ENCODE data around the gene ENDOV.

ENDOV gene

DNA sequence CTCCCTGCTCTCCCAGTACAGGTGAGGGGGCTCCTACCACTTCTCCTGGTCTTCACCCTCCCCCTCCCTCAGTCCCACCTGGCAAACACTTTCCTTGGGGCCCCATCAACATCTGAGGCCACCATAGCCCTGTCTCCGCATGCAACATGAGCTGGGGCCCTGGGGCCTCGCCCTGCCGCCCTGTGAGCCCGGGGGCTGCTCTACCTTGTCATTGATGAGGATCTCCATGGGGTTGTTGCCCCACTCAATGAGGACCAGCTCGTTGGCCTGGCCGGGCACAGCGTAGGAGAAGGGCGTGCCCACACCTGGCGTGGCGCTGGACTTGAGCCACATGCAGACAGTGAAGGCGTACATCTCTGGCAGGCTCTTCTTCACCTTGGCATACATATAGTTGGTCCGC, 58.0 kb downstream of the ENDOV start:
- TF ChIP-seq EGR1 (IDR thresholded peaks at IDR 0.05), result no peak
- TF ChIP-seq YY1 (IDR thresholded peaks at IDR 0.05; ENCODE audit: low read depth), result no peak
- TF ChIP-seq, protein P1, sequence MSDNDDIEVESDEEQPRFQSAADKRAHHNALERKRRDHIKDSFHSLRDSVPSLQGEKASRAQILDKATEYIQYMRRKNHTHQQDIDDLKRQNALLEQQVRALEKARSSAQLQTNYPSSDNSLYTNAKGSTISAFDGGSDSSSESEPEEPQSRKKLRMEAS (IDR thresholded peaks at IDR 0.05), result no peak
- TF ChIP-seq, protein P2, sequence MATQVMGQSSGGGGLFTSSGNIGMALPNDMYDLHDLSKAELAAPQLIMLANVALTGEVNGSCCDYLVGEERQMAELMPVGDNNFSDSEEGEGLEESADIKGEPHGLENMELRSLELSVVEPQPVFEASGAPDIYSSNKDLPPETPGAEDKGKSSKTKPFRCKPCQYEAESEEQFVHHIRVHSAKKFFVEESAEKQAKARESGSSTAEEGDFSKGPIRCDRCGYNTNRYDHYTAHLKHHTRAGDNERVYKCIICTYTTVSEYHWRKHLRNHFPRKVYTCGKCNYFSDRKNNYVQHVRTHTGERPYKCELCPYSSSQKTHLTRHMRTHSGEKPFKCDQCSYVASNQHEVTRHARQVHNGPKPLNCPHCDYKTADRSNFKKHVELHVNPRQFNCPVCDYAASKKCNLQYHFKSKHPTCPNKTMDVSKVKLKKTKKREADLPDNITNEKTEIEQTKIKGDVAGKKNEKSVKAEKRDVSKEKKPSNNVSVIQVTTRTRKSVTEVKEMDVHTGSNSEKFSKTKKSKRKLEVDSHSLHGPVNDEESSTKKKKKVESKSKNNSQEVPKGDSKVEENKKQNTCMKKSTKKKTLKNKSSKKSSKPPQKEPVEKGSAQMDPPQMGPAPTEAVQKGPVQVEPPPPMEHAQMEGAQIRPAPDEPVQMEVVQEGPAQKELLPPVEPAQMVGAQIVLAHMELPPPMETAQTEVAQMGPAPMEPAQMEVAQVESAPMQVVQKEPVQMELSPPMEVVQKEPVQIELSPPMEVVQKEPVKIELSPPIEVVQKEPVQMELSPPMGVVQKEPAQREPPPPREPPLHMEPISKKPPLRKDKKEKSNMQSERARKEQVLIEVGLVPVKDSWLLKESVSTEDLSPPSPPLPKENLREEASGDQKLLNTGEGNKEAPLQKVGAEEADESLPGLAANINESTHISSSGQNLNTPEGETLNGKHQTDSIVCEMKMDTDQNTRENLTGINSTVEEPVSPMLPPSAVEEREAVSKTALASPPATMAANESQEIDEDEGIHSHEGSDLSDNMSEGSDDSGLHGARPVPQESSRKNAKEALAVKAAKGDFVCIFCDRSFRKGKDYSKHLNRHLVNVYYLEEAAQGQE (IDR thresholded peaks at IDR 0.05; ENCODE audit: low read depth), result no peak
- no peak for TF ChIP-seq TAF1 (IDR thresholded peaks at IDR 0.05; ENCODE audit: low read depth)
- TF ChIP-seq NFIC (IDR thresholded peaks at IDR 0.05), result no peak
- no peak for TF ChIP-seq EP300 (IDR thresholded peaks at IDR 0.05; ENCODE audit: borderline replicate concordance)
- no peak for TF ChIP-seq FOXM1 (IDR thresholded peaks at IDR 0.05; ENCODE audit: borderline replicate concordance, low read depth)
- no peak for TF ChIP-seq CREB1 (IDR thresholded peaks at IDR 0.05; ENCODE audit: low read depth)
- no peak for TF ChIP-seq RAD21 (IDR thresholded peaks at IDR 0.05; ENCODE audit: low read depth)
- no peak for TF ChIP-seq TCF12 (IDR thresholded peaks at IDR 0.05; ENCODE audit: low read depth)
- TF ChIP-seq ZBTB7A (IDR thresholded peaks at IDR 0.05; ENCODE audit: low read depth), result no peak
- TF ChIP-seq TEAD4 (IDR thresholded peaks at IDR 0.05), result no peak
- TF ChIP-seq, protein P3, sequence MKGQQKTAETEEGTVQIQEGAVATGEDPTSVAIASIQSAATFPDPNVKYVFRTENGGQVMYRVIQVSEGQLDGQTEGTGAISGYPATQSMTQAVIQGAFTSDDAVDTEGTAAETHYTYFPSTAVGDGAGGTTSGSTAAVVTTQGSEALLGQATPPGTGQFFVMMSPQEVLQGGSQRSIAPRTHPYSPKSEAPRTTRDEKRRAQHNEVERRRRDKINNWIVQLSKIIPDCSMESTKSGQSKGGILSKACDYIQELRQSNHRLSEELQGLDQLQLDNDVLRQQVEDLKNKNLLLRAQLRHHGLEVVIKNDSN (IDR thresholded peaks at IDR 0.05), result no peak
- no peak for TF ChIP-seq CEBPB (IDR thresholded peaks at IDR 0.05)

DNA sequence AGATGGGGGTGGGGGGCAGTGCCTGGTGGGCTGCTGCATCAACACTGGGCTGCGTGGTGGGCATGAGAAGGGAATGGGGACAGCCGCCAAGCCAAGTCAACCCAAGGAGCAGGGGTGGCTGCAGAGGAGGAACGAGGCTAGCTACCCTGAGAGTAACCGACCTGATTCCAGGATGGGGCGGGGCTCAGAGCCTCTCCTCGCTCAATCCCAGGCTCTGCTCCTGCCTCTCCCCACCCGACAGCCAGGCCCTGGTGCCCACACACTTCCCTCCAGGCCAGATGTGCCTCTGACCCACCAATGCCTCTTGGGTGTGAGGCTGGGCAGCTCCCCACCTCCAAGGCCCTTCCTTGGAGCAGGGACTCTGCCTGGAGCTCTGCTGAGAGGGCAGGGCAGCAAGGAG, 58.7 kb downstream of the ENDOV start:
- no peak for TF ChIP-seq CREB1 (IDR thresholded peaks at IDR 0.05; ENCODE audit: low read depth)
- no peak for TF ChIP-seq NFIC (IDR thresholded peaks at IDR 0.05)
- TF ChIP-seq YY1 (IDR thresholded peaks at IDR 0.05; ENCODE audit: low read depth), result no peak
- TF ChIP-seq, protein P2 (IDR thresholded peaks at IDR 0.05; ENCODE audit: low read depth), result no peak
- TF ChIP-seq, protein P1 (IDR thresholded peaks at IDR 0.05), result no peak
- no peak for TF ChIP-seq FOXM1 (IDR thresholded peaks at IDR 0.05; ENCODE audit: borderline replicate concordance, low read depth)
- TF ChIP-seq CEBPB (IDR thresholded peaks at IDR 0.05), result no peak
- no peak for TF ChIP-seq RAD21 (IDR thresholded peaks at IDR 0.05; ENCODE audit: low read depth)
- TF ChIP-seq TCF12 (IDR thresholded peaks at IDR 0.05; ENCODE audit: low read depth), result no peak
- TF ChIP-seq ZBTB7A (IDR thresholded peaks at IDR 0.05; ENCODE audit: low read depth), result no peak

DNA sequence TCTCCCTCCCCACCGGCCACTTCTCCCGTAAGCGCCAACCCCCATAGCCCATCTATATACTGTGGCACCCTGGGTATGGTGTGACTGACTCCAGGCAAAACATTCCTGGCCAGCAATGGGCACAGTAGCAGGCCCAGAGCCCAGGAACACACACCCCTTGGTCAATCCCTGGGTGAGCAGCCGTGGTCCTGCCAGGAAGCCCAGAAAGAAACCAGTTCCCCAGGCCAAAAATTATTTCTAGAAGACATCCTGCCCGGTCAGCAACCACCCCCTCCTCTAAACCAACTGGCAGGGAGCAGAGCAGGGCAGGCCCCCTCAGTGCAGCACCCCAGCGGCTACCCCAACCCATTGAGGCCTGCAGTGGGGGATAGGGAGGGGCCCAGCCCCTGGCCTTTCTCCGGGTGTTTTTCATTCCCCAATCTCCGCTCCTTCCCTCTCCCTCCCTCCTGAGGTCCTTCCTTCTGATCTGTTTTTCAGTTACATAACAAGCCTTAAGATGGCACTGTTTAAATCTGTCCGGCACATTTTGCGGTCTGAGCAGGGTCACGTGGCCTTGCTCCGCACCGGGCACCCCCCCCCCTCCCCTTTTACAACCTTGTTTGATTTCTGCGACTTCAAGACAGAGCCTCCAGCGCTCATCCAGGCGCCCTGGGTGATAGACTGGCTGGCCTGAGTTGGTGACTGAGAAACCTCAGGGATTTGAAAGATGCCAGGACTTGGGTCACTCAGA, 59.4 kb downstream of the ENDOV start:
- TF ChIP-seq RAD21 (IDR thresholded peaks at IDR 0.05; ENCODE audit: low read depth) (peak; percentile 33; the same call in 1 of the 2 replicates), EP300 (IDR thresholded peaks at IDR 0.05; ENCODE audit: borderline replicate concordance) (no peak), TAF1 (IDR thresholded peaks at IDR 0.05; ENCODE audit: low read depth) (no peak), YY1 (IDR thresholded peaks at IDR 0.05; ENCODE audit: low read depth) (no peak)
- TF ChIP-seq, protein P3 (IDR thresholded peaks at IDR 0.05), result peak; percentile 88

DNA sequence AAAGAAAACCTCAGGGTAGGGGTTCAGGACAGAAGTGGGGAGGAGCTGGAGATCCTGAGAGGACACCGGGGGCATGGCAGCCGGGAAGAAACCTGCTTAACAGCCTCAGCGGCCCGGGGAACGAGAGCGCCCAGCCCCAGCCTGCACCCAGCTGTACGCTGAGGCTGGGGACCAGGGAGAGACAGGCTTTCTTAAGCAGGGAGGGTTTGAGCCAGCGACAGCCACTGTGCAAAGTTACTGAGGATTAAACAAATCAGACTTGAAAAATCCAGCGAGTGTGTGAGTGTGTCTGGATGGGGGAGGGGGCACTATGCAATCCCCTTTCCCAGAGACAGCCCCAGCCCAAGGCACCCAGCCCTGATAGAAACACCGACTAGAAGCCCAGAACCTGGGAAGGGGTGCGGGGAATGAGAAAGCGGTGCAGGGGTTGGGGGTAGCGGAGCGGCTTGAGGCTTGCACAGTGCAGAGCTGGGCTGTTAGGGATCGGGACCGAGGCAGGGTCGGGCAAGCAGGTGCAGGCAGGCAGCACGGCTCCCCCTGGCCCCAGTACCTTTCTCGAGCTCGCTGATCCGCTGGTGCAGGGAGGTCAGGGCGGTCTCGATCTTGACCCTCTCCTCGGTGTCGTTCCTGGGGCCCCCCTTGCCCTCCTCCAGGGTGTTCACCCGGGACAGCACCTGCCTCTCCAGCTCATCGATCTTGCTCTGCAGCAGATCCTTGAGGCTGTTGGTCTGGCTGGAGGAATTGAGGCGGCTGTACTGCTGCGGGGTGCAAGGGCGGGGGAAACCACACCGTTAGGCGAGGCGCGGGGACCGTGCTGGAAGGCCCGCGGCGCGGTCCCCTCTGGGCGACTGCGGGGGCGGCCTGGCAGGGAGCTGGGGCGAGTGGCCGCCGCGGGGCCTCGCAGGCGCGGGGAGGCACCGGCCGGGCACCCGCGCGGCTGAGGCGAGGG, 60.3 kb downstream of the ENDOV start:
- TF ChIP-seq EGR1 (IDR thresholded peaks at IDR 0.05) (0 out of 2 replicates have a peak, but pooled peaks have one; percentile 32), TAF1 (IDR thresholded peaks at IDR 0.05; ENCODE audit: low read depth) (no peak)

DNA sequence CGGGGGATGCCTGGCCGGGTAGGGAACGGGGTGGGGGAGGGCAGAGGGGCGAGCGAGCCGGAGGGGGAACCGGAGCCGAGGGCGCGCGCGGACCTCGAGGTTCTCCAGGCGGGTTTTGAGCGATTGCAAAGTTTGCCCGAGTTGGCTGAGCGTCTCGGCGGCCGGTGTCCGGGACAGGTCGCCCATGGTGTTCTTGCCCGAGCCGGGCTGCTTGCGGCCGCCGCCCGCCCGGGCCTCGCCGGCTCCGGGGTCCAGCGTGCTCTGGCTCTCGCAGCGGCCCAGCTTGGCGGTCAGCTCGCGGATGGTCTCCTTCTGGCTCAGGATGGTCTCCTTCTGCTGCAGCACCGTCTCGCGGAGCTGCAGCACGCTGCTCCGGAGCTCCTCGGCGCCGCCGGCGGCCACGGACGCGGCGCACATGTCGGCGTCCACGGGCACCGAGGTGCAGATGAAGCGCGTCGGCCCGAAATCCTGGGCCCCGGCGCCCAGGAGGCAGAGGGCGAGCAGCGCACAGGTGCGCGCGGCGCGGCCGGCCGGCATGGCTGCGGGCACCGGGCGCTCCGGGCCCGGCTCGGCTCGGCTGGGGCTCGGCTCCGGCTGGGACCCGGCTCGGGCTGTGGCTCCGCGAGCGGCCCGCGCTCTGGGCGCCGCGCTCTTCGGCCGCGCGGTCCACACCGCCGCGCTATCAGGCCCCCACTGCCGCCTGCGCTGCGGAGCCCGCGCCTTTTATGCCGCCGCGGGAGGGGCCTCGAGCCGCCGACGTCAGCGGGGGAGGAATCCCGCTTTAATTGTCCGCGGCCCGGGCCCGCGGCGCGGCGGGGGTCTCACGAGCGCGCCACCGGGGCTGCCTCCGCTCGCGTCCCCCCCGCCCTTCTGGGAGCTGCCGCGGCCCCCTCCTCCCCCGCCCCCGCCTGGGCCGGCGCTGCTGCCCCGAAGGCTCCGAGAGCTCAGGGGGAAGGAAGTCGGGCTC, 61.2 kb downstream of the ENDOV start, which contains the start of gene NPTX1:
Gene NPTX1, minus strand, starts transcription at position 698 of the 967 bp plus-strand sequence. Its CDS starts 161 bp downstream, at position 537.
- TF ChIP-seq TAF1 (IDR thresholded peaks at IDR 0.05; ENCODE audit: low read depth), result 0 out of 2 replicates have a peak, but pooled peaks have one; percentile 20
- TF ChIP-seq EGR1 (IDR thresholded peaks at IDR 0.05), result no peak

Data from Ishikawa (cell line).